K562 (cell line): ENCODE data around the gene L3MBTL1.

Experiments
- CBX5 ChIP-seq: IDR thresholded peaks from 2 replicates; pipeline ENCODE4 v1.6.1; 2014; ENCODE audit warnings: low read depth, borderline replicate concordance
- POLR2A ChIP-seq: fragments of 450-650 bp; conservative IDR thresholded peaks from 2 replicates; pipeline ENCODE4 v1.6.1; 2016
- STAG1 ChIP-seq: sonication (generic); formaldehyde crosslinking; IDR thresholded peaks from 2 replicates; pipeline ENCODE4 v1.5.0; 2020; ENCODE audit warnings: missing genetic modification reagents, borderline replicate concordance
- TCF3 ChIP-seq: sonication (generic); formaldehyde crosslinking; IDR thresholded peaks from 2 replicates; pipeline ENCODE4 v1.4.0; 2020; ENCODE audit warnings: mild to moderate bottlenecking, missing genetic modification reagents
- ZNF124 ChIP-seq: sonication (generic); formaldehyde crosslinking; IDR thresholded peaks from 2 replicates; pipeline ENCODE4 v1.8.1; 2022; ENCODE audit warnings: missing genetic modification reagents
- TF ChIP-seq, protein P1 (sequence below): fragments of 450-650 bp; IDR thresholded peaks from 2 replicates; pipeline ENCODE4 v1.6.1; 2016; ENCODE audit warnings: antibody characterized with exemption

DNA sequence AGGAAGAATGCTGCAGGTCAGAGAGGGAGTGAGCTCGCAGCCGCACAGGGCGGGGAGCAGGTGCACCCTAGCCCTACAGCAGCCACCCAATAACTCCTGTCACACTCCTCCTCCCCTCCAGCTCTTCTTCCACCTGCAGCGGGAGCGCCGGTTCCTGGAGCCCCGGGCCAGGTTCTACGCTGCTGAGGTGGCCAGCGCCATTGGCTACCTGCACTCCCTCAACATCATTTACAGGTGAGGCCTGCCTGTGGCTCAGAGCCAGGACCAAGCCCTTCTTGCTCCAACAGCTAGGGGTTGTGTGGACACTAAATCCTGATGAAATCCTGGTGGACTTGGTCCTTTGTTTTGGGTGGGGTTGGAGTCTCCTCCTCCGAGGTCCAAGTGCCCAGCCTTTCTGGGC is 63.0 kb downstream of the L3MBTL1 start:
- TF ChIP-seq CBX5 (no peak), POLR2A (no peak), STAG1 (CRISPR knock-in tag) (no peak), ZNF124 (no peak), TCF3 (CRISPR knock-in tag) (no peak)
- TF ChIP-seq, protein P1, sequence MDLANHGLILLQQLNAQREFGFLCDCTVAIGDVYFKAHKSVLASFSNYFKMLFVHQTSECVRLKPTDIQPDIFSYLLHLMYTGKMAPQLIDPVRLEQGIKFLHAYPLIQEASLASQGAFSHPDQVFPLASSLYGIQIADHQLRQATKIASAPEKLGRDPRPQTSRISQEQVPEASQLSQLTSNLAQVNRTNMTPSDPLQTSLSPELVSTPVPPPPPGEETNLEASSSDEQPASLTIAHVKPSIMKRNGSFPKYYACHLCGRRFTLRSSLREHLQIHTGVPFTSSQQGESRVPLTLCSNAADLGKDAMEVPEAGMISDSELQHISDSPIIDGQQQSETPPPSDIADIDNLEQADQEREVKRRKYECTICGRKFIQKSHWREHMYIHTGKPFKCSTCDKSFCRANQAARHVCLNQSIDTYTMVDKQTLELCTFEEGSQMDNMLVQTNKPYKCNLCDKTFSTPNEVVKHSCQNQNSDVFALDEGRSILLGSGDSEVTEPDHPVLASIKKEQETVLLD = no peak
